Measurements from ENCODE around the gene ZNF446.
"Not testable (repeated sequence)": the region's sequence is repeated elsewhere in the genome, so short reads cannot be mapped to it uniquely, and the experiment has no call there.

Gene ZNF446

DNA sequence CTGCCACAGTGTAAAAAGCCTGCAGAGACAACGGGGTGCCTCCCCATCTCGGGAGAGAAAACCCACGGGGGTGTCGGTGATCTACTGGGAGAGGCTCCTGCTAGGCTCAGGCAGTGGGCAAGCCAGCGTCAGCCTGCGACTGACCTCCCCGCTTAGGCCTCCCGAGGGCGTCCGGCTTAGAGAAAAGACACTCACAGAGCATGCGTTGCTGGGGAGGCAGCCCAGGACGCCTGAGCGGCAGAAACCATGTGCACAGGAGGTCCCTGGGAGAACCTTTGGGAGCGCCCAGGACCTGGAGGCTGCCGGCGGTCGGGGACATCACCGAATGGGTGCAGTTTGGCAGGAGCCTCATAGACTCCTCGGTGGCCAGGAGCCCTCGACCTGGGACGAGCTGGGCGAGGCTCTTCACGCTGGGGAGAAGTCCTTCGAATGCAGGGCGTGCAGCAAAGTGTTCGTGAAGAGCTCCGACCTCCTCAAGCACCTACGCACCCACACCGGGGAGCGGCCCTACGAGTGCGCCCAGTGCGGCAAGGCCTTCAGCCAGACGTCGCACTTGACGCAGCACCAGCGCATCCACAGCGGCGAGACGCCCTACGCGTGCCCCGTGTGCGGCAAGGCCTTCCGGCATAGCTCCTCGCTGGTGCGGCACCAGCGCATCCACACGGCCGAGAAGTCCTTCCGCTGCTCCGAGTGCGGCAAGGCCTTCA lies 5.2 kb upstream of the ZNF446 start:
- not testable (repeated sequence) for DNase-seq (ENCODE audit: low spot score)

- no peak for DNase-seq (ENCODE audit: low spot score)
Measured at GRCh38 chr19:58471736-58472135, 4.4 kb upstream of the ZNF446 start.

GRCh38 chr19:58473775-58474174 lies 2.4 kb upstream of the ZNF446 start:
- DNase-seq (ENCODE audit: low spot score), result no peak

DNA sequence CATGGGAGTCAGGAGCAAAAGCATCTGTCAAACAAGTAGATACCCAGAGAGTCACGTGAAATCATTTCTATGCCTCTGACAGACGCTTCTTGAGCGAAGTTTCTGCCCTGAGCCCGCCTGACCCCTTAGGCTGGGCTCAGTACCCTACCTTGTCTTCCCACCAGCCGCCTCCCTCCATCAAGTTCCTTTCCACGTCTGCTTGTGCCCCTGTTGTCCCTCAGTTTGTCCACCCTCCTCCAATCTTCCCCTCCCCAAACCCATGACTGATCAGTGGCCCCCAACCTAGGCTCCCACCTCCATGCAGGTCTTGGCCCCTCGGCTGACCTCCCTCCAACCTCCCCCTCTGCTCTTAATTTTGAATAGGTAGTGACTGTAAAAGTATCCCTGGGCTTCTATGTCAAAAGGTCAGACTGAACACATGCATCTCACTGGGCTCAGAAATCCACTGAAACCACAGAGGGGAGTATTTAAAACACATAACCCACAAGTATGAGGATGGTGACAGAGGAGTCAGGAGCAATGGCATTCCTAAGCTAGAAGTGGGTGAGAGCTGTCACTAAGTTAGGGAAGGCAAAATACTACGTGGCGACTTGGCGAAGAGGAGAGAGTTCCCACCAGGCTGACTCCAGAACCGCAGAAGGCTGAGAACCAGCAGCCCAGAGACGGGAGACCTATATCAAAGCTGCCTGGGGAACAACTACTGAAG lies 1.7 kb upstream of the ZNF446 start:
- no peak for DNase-seq (ENCODE audit: low spot score)

DNA sequence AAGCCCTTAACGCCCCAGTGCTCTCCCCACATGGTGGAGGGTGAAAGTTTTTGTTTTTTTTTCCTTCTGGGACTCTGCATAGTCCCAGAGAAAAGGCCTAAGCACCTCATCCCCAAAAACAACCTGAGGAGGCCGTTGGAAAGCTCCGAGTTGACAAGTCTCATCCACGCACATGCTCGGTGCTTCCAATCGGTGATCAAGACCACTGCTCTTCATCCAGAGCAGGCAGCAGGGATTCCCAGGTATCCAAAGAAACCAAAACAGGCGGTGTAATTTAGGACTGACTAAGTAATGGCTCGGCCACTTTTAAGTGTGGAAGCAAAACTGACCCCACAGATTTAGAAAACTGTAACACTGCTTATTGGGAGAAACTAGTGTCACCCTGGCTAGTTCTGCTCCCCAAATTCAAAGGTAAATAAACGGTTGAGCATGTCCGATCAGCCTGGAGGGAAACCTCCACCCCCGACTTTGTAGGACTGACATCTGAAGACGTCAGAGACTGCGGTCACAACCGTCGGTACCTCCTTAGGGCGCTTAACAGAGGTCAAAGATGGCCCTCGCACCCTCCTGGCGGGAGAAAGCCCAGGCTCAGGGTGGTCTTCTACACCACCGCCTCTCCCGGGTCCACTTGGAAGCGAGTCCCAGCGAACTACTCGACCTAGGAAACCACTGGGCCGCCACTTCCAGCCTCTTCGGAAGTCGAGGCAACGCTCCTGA lies 997 bp upstream of the ZNF446 start:
- no peak for DNase-seq (ENCODE audit: low spot score)

- DNase-seq (ENCODE audit: low spot score), result no peak
Measured at GRCh38 chr19:58476498-58477015, 405 bp downstream of the ZNF446 start.

DNA sequence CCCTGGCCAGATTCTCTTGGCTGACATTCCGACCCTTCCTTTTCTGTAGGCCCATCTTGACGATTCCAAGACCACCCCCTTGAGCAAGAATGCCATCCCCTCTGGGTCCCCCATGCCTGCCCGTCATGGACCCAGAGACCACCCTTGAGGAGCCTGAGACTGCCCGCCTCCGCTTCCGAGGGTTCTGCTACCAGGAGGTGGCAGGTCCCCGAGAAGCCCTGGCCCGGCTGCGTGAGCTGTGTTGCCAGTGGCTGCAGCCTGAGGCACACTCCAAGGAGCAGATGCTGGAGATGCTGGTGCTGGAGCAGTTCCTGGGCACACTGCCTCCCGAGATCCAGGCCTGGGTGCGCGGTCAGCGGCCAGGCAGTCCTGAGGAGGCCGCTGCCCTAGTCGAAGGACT lies 978 bp downstream of the ZNF446 start:
- no peak for DNase-seq (ENCODE audit: low spot score)

- no peak for DNase-seq (ENCODE audit: low spot score)
Measured at GRCh38 chr19:58477871-58478270, 1.7 kb downstream of the ZNF446 start.

DNA sequence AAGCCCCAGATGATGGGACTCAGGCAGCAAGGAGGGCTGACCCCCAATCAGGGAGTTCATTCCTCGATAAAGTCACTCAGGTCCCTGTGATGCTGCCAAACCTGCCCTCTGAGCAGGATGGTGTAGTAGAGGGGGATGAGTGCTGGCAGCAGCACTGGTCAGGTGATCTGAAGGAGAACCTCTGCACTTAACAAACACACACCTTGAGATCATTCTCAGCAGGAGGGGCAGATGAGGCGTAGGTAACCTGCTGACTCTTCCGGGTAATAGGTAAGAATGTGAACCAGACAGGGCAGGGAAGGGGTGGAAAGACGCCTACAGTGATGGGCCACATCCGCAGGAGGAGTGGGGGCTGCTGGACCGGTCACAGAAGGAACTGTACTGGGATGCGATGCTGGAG lies 3.2 kb downstream of the ZNF446 start:
- no peak for DNase-seq (ENCODE audit: low spot score)

- no peak for DNase-seq (ENCODE audit: low spot score)
Measured at GRCh38 chr19:58479736-58480480, 3.8 kb downstream of the ZNF446 start.

DNA sequence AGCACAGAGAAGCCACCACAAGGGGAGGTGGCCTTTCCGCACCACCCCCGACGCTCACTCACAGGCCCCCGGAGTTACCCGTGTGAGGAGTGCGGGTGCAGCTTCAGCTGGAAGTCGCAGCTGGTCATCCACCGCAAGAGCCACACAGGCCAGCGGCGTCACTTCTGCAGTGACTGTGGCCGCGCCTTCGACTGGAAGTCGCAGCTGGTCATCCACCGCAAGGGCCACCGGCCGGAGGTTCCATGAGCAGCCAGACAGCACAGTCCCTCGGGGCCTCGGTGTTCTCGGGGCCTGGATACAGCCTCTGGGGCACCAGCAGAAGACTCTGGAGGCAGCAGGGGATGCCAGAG lies 4.3 kb downstream of the ZNF446 start:
- DNase-seq (ENCODE audit: low spot score), result no peak

- no peak for DNase-seq (ENCODE audit: low spot score)
Measured at GRCh38 chr19:58480831-58481230, 4.7 kb downstream of the ZNF446 start.

- no peak for DNase-seq (ENCODE audit: low spot score)
Measured at GRCh38 chr19:58482372-58482771, 6.2 kb downstream of the ZNF446 start.

DNA sequence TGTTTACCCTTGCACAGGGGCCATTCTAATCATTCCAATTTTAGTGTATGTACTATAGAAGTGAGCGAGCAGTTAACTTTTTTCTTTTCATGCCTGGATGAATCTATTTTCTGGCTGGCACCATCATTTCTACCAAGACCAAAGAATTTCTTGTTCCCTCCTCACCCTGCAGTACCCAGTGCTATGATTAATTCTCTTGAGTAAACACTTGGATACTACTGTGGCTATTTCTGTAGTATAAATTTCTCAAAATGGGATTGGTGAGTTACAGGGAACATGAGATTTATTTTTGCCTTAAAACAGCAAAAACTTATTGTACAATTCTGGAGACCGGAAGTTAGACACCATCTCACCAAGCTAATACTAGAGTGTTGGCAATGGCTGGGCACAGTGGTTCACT lies 7.6 kb downstream of the ZNF446 start:
- DNase-seq (ENCODE audit: low spot score), result no peak

GRCh38 chr19:58484349-58484748 lies 8.2 kb downstream of the ZNF446 start:
- not testable (repeated sequence) for DNase-seq (ENCODE audit: low spot score)

- no peak for DNase-seq (ENCODE audit: low spot score)
Measured at GRCh38 chr19:58491393-58491792, 15.2 kb downstream of the ZNF446 start.

DNA sequence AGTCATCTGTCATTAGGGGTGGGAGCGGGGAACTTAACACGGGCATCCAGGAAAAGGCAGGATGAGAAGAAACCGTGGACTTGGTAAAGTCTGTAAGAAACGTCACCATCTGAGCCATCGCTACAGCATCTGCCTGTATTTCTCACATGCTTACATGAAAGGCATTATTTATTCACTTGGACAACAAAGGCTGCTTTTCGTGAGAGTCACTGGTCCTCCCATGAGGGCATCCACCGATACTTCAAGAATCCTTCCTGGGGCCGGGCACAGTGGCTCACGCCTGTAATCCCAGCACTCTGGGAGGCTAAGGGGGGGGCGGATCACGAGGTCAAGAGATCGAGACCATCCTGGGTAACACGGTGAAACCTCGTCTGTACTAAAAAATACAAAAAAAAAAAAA lies 16.1 kb downstream of the ZNF446 start:
- DNase-seq (ENCODE audit: low spot score), result no peak

- DNase-seq (ENCODE audit: low spot score), result no peak
Measured at GRCh38 chr19:58497634-58498170, 21.6 kb downstream of the ZNF446 start.

- DNase-seq (ENCODE audit: low spot score), result no peak
Measured at GRCh38 chr19:58498316-58499020, 22.3 kb downstream of the ZNF446 start.

DNA sequence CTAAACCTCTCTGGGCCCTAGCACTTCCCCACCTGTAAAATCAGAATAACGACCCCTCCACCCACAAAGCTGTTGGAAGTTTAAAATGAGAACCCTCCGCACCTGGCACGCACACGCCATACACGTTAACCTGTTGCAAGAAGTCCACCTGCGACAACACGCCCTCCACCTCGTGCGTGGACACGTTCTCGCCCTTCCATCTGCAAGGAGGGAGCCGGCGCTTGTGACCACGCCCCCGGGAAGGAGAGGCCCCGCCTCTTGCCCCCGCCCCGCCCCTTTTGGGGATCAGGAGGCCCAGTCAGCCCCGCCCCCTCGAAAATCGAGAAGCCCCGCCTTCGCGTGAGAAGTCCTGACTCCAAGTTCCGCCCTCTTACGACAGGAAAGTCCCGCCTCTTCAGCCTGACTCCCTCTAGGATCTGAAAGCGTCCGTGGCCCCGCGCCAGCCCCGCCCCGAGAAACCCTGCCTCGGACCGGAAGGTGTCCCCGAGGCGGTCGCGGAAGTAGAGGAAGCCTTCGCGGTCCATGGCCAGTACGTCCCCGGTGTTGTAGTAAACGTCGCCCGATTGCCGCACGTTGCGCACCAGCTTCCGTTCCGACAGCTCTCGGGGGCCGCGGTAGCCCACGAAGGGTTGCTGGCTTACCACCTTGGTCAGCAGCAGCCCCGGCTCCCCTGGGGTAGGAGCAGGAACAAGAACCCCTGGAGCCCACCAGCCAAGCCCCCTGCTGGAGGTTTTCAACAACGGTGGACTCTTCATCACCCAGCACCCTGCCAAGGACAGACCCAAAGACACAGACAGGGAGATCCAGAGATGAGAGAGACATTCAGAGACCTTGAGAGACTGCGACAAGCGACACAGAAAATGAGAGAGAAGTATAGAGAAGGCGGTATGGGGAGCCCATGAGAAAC lies 23.1 kb downstream of the ZNF446 start:
- DNase-seq (ENCODE audit: low spot score), result peak; percentile 100

Measured in activated CD4-positive, alpha-beta T cell treated with anti-CD3 and anti-CD28 coated beads, Interleukin-2, Interleukin-4, amounts not matched to agents 100 ng/mL and 50 ng/mL, durations not matched to agents 16 hours and 8 hours (primary cell).